H1 (cell line): Measurements from ENCODE around the gene HS6ST2. TPM values are rescaled to one million over a fixed set of nuclear protein-coding genes. Genes with fewer than 3 reads are reported as not detected.

Source experiments
- CTCF ChIA-PET: fragments of 300-600 bp; sonication (Branson Sonifier 250); formaldehyde crosslinking; loops from one replicate; lab custom pipeline; 2021; ENCODE audit not compliant: partially characterized antibody; lab: Charles Lee
- POLR2A ChIA-PET: fragments of 300-600 bp; sonication (Branson Sonifier 250); formaldehyde crosslinking; loops from one replicate; lab custom pipeline; 2021; ENCODE audit warnings: inconsistent platforms; ENCODE audit not compliant: partially characterized antibody; lab: Charles Lee
- DNase-seq, 2 experiments: peaks; one replicate each; pipeline versions ENCODE4 v3.0.0 to v3.0.0-alpha.2; 2010 to 2022; ENCODE audit warnings: low spot score in 2 of 2, low read depth in 1 of 2, mixed read lengths in 1 of 2
- FAIRE-seq: peaks from 2 replicates; lab custom pipeline; 2011; peaks lifted over from hg19 to GRCh38; lab: Jason Lieb, UNC
- H2AFZ ChIP-seq: 2 replicates; pipeline ENCODE4 v1.8.1; 2012; ENCODE audit warnings: low read length, inconsistent platforms
- H2AK5ac ChIP-seq: 2 replicates; pipeline ENCODE4 v1.6.1; 2013; ENCODE audit warnings: low read depth, low read length
- H2BK120ac ChIP-seq: replicated peaks from 2 replicates; pipeline ENCODE3; 2013; ENCODE audit warnings: low read depth, low read length, inconsistent platforms
- H2BK12ac ChIP-seq: 2 replicates; pipeline ENCODE4 v1.6.1; 2013; ENCODE audit warnings: low read depth, low read length
- H2BK15ac ChIP-seq: 2 replicates; pipeline ENCODE4 v1.6.1; 2013; ENCODE audit warnings: low read length
- H2BK20ac ChIP-seq: 2 replicates; pipeline ENCODE4 v1.6.1; 2013; ENCODE audit warnings: low read length
- H2BK5ac ChIP-seq: 2 replicates; pipeline ENCODE4 v1.6.1; 2013; ENCODE audit warnings: low read depth, low read length
- H3K14ac ChIP-seq: 2 replicates; pipeline ENCODE4 v1.6.1; 2013; ENCODE audit warnings: inconsistent platforms; ENCODE audit not compliant: insufficient read length
- H3K18ac ChIP-seq: 2 replicates; pipeline ENCODE4 v1.6.1; 2013; ENCODE audit warnings: low read length; ENCODE audit errors: extremely low read depth
- H3K23ac ChIP-seq: 2 replicates; pipeline ENCODE4 v1.6.1; 2013; ENCODE audit warnings: inconsistent platforms; ENCODE audit not compliant: insufficient read length
- H3K23me2 ChIP-seq: 2 replicates; pipeline ENCODE4 v1.6.1; 2013; ENCODE audit warnings: low read depth, low read length
- H3K27ac ChIP-seq: 2 replicates; pipeline ENCODE4 v1.6.1; 2011; ENCODE audit warnings: low read depth, low read length, inconsistent platforms
- H3K27me3 ChIP-seq, 4 experiments: replicated peaks in 1 of 4; 1 replicate in 1 of 4; 2 replicates in 3 of 4; pipeline versions ENCODE4 v1.6.1 to v1.8.1; 2011 to 2013; ENCODE audit warnings: low read length in 3 of 4, mild to moderate bottlenecking in 3 of 4, inconsistent platforms in 2 of 4, mixed read lengths in 2 of 4, moderate library complexity in 1 of 4; ENCODE audit not compliant: control insufficient read depth in 3 of 4, insufficient read depth in 3 of 4; ENCODE audit errors: extremely low read depth in 1 of 4
- H3K36me3 ChIP-seq, 4 experiments: 2 replicates each; pipeline versions ENCODE4 v1.6.1 to v1.8.1; 2011 to 2013; ENCODE audit warnings: mild to moderate bottlenecking in 4 of 4, low read length in 3 of 4, moderate library complexity in 2 of 4, control low read depth in 1 of 4, inconsistent platforms in 1 of 4; ENCODE audit not compliant: insufficient read depth in 4 of 4, control insufficient read depth in 2 of 4
- H3K4ac ChIP-seq: replicated peaks from 2 replicates; pipeline ENCODE3; 2013; ENCODE audit warnings: low read length, low read depth, mixed read lengths, inconsistent platforms; ENCODE audit not compliant: insufficient read length
- H3K4me1 ChIP-seq, 4 experiments: replicated peaks in 1 of 4; 1 replicate in 1 of 4; 2 replicates in 3 of 4; pipeline versions ENCODE4 v1.6.1 to v1.8.1; 2011 to 2013; ENCODE audit warnings: low read length in 3 of 4, inconsistent platforms in 2 of 4, mixed read lengths in 1 of 4; ENCODE audit not compliant: insufficient read depth in 4 of 4, control insufficient read depth in 3 of 4
- H3K4me2 ChIP-seq, 2 experiments: 2 replicates each; pipeline versions ENCODE4 v1.6.1 to v1.8.1; 2011 to 2013; ENCODE audit warnings: low read depth in 2 of 2, low read length in 2 of 2, control low read depth in 1 of 2, inconsistent platforms in 1 of 2, mild to moderate bottlenecking in 1 of 2; ENCODE audit not compliant: insufficient read depth in 1 of 2
- H3K4me3 ChIP-seq, 4 experiments: fragments of 200-600, 300-600 bp in 1 of 4; sonication (generic), shearing (Covaris generic), sonication (Bioruptor Twin) in 1 of 4; 2 replicates each; pipeline versions ENCODE4 v1.5.1 to v1.8.1; 2011 to 2016; ENCODE audit warnings: low read length in 4 of 4, low read depth in 3 of 4, control low read depth in 2 of 4, inconsistent platforms in 2 of 4, mild to moderate bottlenecking in 2 of 4, mixed read lengths in 1 of 4, moderate library complexity in 1 of 4; ENCODE audit not compliant: insufficient read depth in 2 of 4; ENCODE audit errors: extremely low read depth in 1 of 4
- H3K56ac ChIP-seq: replicated peaks from 2 replicates; pipeline ENCODE3; 2013; ENCODE audit warnings: low read depth, mild to moderate bottlenecking, mixed read lengths, low read length, inconsistent platforms; ENCODE audit not compliant: insufficient read length
- H3K79me1 ChIP-seq: 2 replicates; pipeline ENCODE4 v1.6.1; 2013; ENCODE audit warnings: low read depth, low read length, control low read depth
- H3K79me2 ChIP-seq, 2 experiments: 2 replicates each; pipeline versions ENCODE4 v1.6.1 to v1.8.1; 2012 to 2013; ENCODE audit warnings: low read length in 2 of 2, mild to moderate bottlenecking in 2 of 2, inconsistent platforms in 1 of 2; ENCODE audit not compliant: insufficient read depth in 2 of 2, control insufficient read depth in 1 of 2
- H3K9ac ChIP-seq, 4 experiments: replicated peaks in 1 of 4; 1 replicate in 1 of 4; 2 replicates in 3 of 4; pipeline versions ENCODE4 v1.6.1 to v1.8.1; 2011 to 2013; ENCODE audit warnings: low read depth in 3 of 4, low read length in 3 of 4, control low read depth in 2 of 4, mild to moderate bottlenecking in 2 of 4, moderate library complexity in 2 of 4, inconsistent platforms in 1 of 4; ENCODE audit errors: extremely low read depth in 1 of 4
- H3K9me3 ChIP-seq, 2 experiments: 2 replicates each; pipeline versions ENCODE4 v1.6.1 to v1.8.1; 2012 to 2013; ENCODE audit warnings: mild to moderate bottlenecking in 2 of 2, moderate library complexity in 2 of 2, control low read depth in 1 of 2, inconsistent platforms in 1 of 2, low read depth in 1 of 2, low read length in 1 of 2, mixed read lengths in 1 of 2; ENCODE audit not compliant: insufficient read depth in 2 of 2
- H4K20me1 ChIP-seq, 2 experiments: replicated peaks in 1 of 2; 2 replicates each; pipeline versions ENCODE3 to v1.8.1; 2011 to 2013; ENCODE audit warnings: inconsistent platforms in 2 of 2, low read length in 2 of 2, mild to moderate bottlenecking in 1 of 2; ENCODE audit not compliant: insufficient read depth in 2 of 2, control insufficient read depth in 1 of 2
- H4K5ac ChIP-seq: 2 replicates; pipeline ENCODE4 v1.6.1; 2013; ENCODE audit warnings: low read length, low read depth, mixed read lengths, inconsistent platforms; ENCODE audit not compliant: insufficient read length
- H4K8ac ChIP-seq: 2 replicates; pipeline ENCODE4 v1.8.0; 2013; ENCODE audit warnings: mild to moderate bottlenecking, moderate library complexity, low read length, inconsistent platforms; ENCODE audit not compliant: insufficient read depth; ENCODE audit errors: extremely low read depth
- H4K91ac ChIP-seq: replicated peaks from 2 replicates; pipeline ENCODE3; 2013; ENCODE audit warnings: low read length, mixed read lengths, inconsistent platforms; ENCODE audit not compliant: insufficient read length
- BCL11A ChIP-seq, 2 experiments: IDR thresholded peaks; one replicate each; pipeline ENCODE4 v1.6.1; 2011; ENCODE audit warnings: low read depth in 2 of 2, low read length in 2 of 2, mild to moderate bottlenecking in 2 of 2
- BRCA1 ChIP-seq: IDR thresholded peaks from 2 replicates; pipeline ENCODE4 v1.6.1; 2012; ENCODE audit warnings: low read depth, low read length, improper control_type of control experiment
- CEBPB ChIP-seq: IDR thresholded peaks from 2 replicates; pipeline ENCODE4 v1.6.1; 2012; ENCODE audit warnings: low read depth, low read length
- CTBP2 ChIP-seq: IDR thresholded peaks from 2 replicates; pipeline ENCODE4 v1.7.0; 2011; ENCODE audit warnings: borderline replicate concordance, mild to moderate bottlenecking, moderate library complexity, mixed read lengths, low read length; ENCODE audit not compliant: insufficient read depth, insufficient read length
- HDAC2 ChIP-seq, 2 experiments: fragments of 300-600 bp in 1 of 2; sonication (generic) in 1 of 2; IDR thresholded peaks; 2 replicates each; pipeline ENCODE4 v1.6.1; 2011 to 2012; ENCODE audit warnings: low read depth in 2 of 2, low read length in 2 of 2, mild to moderate bottlenecking in 2 of 2, moderate library complexity in 2 of 2, borderline replicate concordance in 1 of 2, inconsistent platforms in 1 of 2
- HDAC6 ChIP-seq: IDR thresholded peaks from one replicate; pipeline ENCODE4 v1.7.1; 2012; ENCODE audit warnings: low read depth, mild to moderate bottlenecking, inconsistent platforms, low read length, moderate library complexity
- JUND ChIP-seq: IDR thresholded peaks from 2 replicates; pipeline ENCODE4 v1.6.1; 2011; ENCODE audit warnings: mild to moderate bottlenecking, improper control_type of control experiment, low read length
- MAFK ChIP-seq: IDR thresholded peaks from 2 replicates; pipeline ENCODE4 v1.6.1; 2012; ENCODE audit warnings: low read depth, mild to moderate bottlenecking, improper control_type of control experiment, low read length
- NRF1 ChIP-seq: IDR thresholded peaks from 2 replicates; pipeline ENCODE4 v1.6.1; 2011; ENCODE audit warnings: mild to moderate bottlenecking, low read depth, low read length, improper control_type of control experiment
- POLR2AphosphoS5 ChIP-seq: IDR thresholded peaks from 2 replicates; pipeline ENCODE4 v1.6.1; 2011; ENCODE audit warnings: low read depth, low read length
- SIN3A ChIP-seq, 2 experiments: IDR thresholded peaks in 1 of 2; conservative IDR thresholded peaks in 1 of 2; 2 replicates each; pipeline ENCODE4 v1.6.1; 2011 to 2012; ENCODE audit warnings: low read length in 2 of 2, improper control_type of control experiment in 1 of 2, low read depth in 1 of 2, mild to moderate bottlenecking in 1 of 2
- SIX5 ChIP-seq: IDR thresholded peaks from 2 replicates; pipeline ENCODE4 v1.6.1; 2011; ENCODE audit warnings: mild to moderate bottlenecking, low read depth, low read length
- SP4 ChIP-seq: IDR thresholded peaks from 2 replicates; pipeline ENCODE4 v1.6.1; 2012; ENCODE audit warnings: low read length, inconsistent platforms
- TBP ChIP-seq: IDR thresholded peaks from 2 replicates; pipeline ENCODE4 v1.6.1; 2011; ENCODE audit warnings: low read depth, low read length, improper control_type of control experiment
- WGBS, 2 experiments: shearing (Covaris generic) in 1 of 2; methylation state at CpG; one replicate each; pipeline versions ENCODE4 v1.1.6 to v1.1.7; 2013 to 2015; ENCODE audit warnings: low lambda C conversion rate in 2 of 2, mixed read lengths in 2 of 2, inconsistent platforms in 1 of 2, low coverage in 1 of 2, missing lambda C conversion rate in 1 of 2; ENCODE audit not compliant: insufficient replicate concordance in 2 of 2, insufficient coverage in 1 of 2, insufficient read length in 1 of 2; ENCODE audit errors: extremely low coverage in 1 of 2, missing lambda C conversion rate in 1 of 2; 5-methylcytosine and 5-hydroxymethylcytosine counted together
- polyA plus RNA-seq, 7 experiments: library from polyadenylated mRNA; depleted of rRNA in 3 of 7; stranded (reverse) in 5 of 7; unstranded in 2 of 7; fragments of >200 nt in 5 of 7; fragments of 200-250 nt in 2 of 7; gene quantifications; 1 replicate in 5 of 7; 2 replicates in 1 of 7; 4 replicates in 1 of 7; pipeline versions ENCODE4 v1.2.1 to v1.2.3, GENCODE V29; 2011 to 2013; ENCODE audit warnings: missing spikeins in 2 of 7, mixed read lengths in 2 of 7
- total RNA-seq: library from RNA; stranded (reverse); fragmentation: NEBNext Ultra II Directional; extraction: Animal tissue kit (Norgen Biotek cat#: 25700); gene quantifications from 2 replicates; pipeline ENCODE4 v1.2.1, GENCODE V29; 2021
- TF ChIP-seq, protein P1 (sequence below): IDR thresholded peaks from 2 replicates; pipeline ENCODE4 v1.6.1; 2011; ENCODE audit warnings: low read length, improper control_type of control experiment

HS6ST2 gene
- total and polyA plus RNA-seq, 2 of the 8 experiments (the other 6 are each of a cell fraction or from before 2014, with no cell fraction given), result 3.9 TPM

DNA sequence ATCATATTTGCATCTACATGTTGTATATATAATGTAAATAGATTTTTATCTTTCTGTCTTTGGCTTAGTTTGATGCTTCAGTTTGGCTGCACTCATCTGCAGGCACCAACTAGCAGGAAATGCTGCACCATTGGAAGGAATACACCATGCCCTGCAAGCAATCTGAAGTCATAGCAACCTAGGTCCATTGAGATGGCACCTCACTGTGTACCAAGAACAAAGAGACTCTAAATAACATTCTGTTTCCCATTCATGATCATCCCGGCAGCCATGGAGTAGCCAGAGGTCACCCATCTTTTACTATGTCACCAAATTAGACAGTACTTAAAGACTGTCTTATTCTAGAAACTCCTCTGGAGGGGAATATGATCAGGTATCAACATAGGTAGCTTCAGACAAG lies 40.8 kb upstream of the HS6ST2 start:
- WGBS, 2 experiments, result 60% methylated on average over 1 of the region's 1 CpG; no CpG with 5 or more reads in 1 of the 2 experiments
- TF ChIP-seq, protein P1, sequence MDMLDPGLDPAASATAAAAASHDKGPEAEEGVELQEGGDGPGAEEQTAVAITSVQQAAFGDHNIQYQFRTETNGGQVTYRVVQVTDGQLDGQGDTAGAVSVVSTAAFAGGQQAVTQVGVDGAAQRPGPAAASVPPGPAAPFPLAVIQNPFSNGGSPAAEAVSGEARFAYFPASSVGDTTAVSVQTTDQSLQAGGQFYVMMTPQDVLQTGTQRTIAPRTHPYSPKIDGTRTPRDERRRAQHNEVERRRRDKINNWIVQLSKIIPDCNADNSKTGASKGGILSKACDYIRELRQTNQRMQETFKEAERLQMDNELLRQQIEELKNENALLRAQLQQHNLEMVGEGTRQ, result no peak
- TF ChIP-seq NRF1 (no peak), HDAC2 (IDR thresholded peaks at IDR 0.05; ENCODE audit: borderline replicate concordance in 1 of 2, low read depth in 2 of 2, low read length in 2 of 2) (no peak), JUND (no peak), TBP (no peak), CTBP2 (no peak), SIX5 (no peak), BCL11A (IDR thresholded peaks at IDR 0.05; ENCODE audit: low read depth in 2 of 2, low read length in 2 of 2) (no peak), MAFK (no peak), HDAC6 (no peak), BRCA1 (no peak), SP4 (no peak), POLR2AphosphoS5 (no peak), SIN3A (conservative IDR thresholded peaks at IDR 0.05 in 1 of 2, IDR thresholded peaks at IDR 0.05 in 1 of 2; ENCODE audit: low read depth in 1 of 2, low read length in 2 of 2) (no peak), CEBPB (no peak)

More for the DNA sequence above, 40.8 kb upstream of the HS6ST2 start:
- H3K23me2 ChIP-seq, result no peaks in the 10 kb centered on the region
- H3K9me3 ChIP-seq, result no peaks in the 10 kb centered on the region
- H4K91ac ChIP-seq, result no peak overlapping the region
- H2BK12ac ChIP-seq, result no peak overlapping the region
- no peak overlapping the region for H3K18ac ChIP-seq
- no peaks in the 10 kb centered on the region for H4K20me1 ChIP-seq
- no peaks in the 10 kb centered on the region for H3K79me1 ChIP-seq
- H2BK20ac ChIP-seq, result no peak overlapping the region
- H3K4me1 ChIP-seq, result no peaks in the 10 kb centered on the region
- no peak for DNase-seq
- no peaks in the 10 kb centered on the region for H3K79me2 ChIP-seq
- H3K27me3 ChIP-seq, result no peaks in the 10 kb centered on the region
- H2AFZ ChIP-seq, result no peak overlapping the region
- CTCF ChIA-PET, result no interaction called here
- H4K8ac ChIP-seq, result no peak overlapping the region
- no peak overlapping the region for H3K27ac ChIP-seq
- no peaks in the 10 kb centered on the region for H3K36me3 ChIP-seq
- no peak overlapping the region for H3K23ac ChIP-seq
- no peak overlapping the region for H2BK15ac ChIP-seq
- no peak overlapping the region for H3K14ac ChIP-seq
- H2AK5ac ChIP-seq, result no peak overlapping the region
- H2BK5ac ChIP-seq, result no peak overlapping the region
- H3K56ac ChIP-seq, result no peak overlapping the region
- no peak overlapping the region for H3K4ac ChIP-seq
- no peak overlapping the region for H3K9ac ChIP-seq
- POLR2A ChIA-PET, result no interaction called here
- no peak for FAIRE-seq
- no peak overlapping the region for H2BK120ac ChIP-seq
- no peak overlapping the region for H4K5ac ChIP-seq
- no peak overlapping the region for H3K4me3 ChIP-seq
- H3K4me2 ChIP-seq, result no peak overlapping the region
